ENCODE measurements around the gene PTPN6. TPM values are rescaled to one million over a fixed set of nuclear protein-coding genes. Genes with fewer than 3 reads are reported as not detected.

The PTPN6 gene
- total RNA-seq, 2 experiments from 2014 or later, result 79.0 to 83.5 TPM

- no peaks in the 10 kb centered on the region for H3K9me3 Mint-ChIP-seq
- no peaks in the 10 kb centered on the region for H3K27me3 Mint-ChIP-seq
- no peaks in the 10 kb centered on the region for H3K27me3 ChIP-seq (ENCODE audit: control insufficient read depth in 1 of 2, insufficient read depth in 2 of 2, low read length in 2 of 2)
- ATAC-seq (ENCODE audit: poor library complexity) (peak; percentile 41), DNase-seq (peak in 7 of 14 experiments; percentile 33 to 69 (median 54))
- ChIA-PET CTCF (interaction anchor here (0.6 to 4.0 kb wide), 7 partner anchors 10 to 160 kb away, joined by 3 to 26 read pairs (median 3); partner anchors contain the start of gene LPCAT3), POLR2A (interaction anchor here (0.7 to 6.4 kb wide), 8 partner anchors 9 to 181 kb away, joined by 3 to 76 read pairs (median 9); partner anchors contain the start of genes C12orf57, ENO2, PTPN6 and RNU7-1)
- peak within 1 kb of the TSS; percentile 79 to 82 for H3K27ac ChIP-seq (ENCODE audit: low read depth in 1 of 2, low read length in 2 of 2)
- H3K4me3 Mint-ChIP-seq, result peak within 1 kb of the TSS; percentile 95
- H3K36me3 ChIP-seq (ENCODE audit: insufficient read depth, low read length), result peaks cover 16% of the 10 kb centered on the region
- TF ChIP-seq, protein P1, sequence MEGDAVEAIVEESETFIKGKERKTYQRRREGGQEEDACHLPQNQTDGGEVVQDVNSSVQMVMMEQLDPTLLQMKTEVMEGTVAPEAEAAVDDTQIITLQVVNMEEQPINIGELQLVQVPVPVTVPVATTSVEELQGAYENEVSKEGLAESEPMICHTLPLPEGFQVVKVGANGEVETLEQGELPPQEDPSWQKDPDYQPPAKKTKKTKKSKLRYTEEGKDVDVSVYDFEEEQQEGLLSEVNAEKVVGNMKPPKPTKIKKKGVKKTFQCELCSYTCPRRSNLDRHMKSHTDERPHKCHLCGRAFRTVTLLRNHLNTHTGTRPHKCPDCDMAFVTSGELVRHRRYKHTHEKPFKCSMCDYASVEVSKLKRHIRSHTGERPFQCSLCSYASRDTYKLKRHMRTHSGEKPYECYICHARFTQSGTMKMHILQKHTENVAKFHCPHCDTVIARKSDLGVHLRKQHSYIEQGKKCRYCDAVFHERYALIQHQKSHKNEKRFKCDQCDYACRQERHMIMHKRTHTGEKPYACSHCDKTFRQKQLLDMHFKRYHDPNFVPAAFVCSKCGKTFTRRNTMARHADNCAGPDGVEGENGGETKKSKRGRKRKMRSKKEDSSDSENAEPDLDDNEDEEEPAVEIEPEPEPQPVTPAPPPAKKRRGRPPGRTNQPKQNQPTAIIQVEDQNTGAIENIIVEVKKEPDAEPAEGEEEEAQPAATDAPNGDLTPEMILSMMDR (IDR thresholded peaks at IDR 0.05), result no peak
- H3K4me1 ChIP-seq (ENCODE audit: insufficient read depth, low read length), result peaks cover 49% of the 10 kb centered on the region
- H3K27ac Mint-ChIP-seq, result peak within 1 kb of the TSS; percentile 87
- H3K36me3 Mint-ChIP-seq (ENCODE audit: low read depth), result peaks cover 15% of the 10 kb centered on the region
- H3K4me1 Mint-ChIP-seq (ENCODE audit: low read depth), result peaks cover 56% of the 10 kb centered on the region
- intact Hi-C loops (cut with DNase I, micrococcal nuclease), result no loop called here
- peak within 1 kb of the TSS; percentile 65 for H3K4me3 ChIP-seq (ENCODE audit: low read length)
- H3K9me3 ChIP-seq (ENCODE audit: control insufficient read depth in 1 of 2, insufficient read depth in 1 of 2, low read length in 2 of 2), result no peaks in the 10 kb centered on the region
Measured at GRCh38 chr12:6927379-6928021, 23.7 kb upstream of the PTPN6 start, which contains the start of gene ATN1. ATN1 (plus strand) TSS chr12:6927959; CDS start chr12:6934002, 6,043 bp downstream.

DNA sequence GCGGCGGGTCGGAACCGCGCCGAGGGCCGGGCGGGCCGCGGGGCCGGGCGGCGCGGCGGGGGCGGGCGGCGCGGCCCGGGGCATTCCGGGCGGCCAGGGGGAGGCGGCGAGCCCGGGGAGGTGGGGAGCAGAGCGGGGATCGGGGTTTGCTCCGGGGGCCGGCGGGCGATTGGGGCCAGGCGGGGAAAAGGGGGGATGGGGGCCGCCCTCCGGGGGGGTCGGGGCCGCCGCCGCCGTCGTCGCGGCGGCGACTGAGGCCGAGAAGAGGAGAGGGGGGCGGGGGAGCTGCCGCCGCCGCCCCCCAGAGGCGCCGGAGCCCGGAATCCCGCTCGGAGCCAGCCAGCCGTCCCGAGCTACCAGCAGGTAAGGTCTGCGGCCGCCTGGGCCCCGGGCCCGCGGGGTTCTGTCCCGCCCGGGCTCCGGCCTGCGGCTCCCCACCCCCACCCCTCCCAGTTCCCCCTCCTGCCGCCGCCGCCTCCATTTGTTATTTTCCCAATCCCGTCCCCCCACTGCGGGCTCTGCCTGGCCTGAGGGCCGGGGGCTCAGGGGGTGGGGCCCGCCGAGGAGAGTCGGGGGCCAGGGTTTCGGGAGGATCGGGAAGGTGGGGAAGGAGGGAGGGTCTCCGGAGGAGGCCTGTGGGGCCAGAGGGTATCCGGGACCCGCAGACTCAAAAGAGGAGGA, 23.0 kb upstream of the PTPN6 start:
- Mint-ChIP-seq H3K27ac (peak overlapping the region; percentile 87), H3K36me3 (ENCODE audit: low read depth) (peaks cover 15% of the 10 kb centered on the region), H3K4me3 (peak overlapping the region; percentile 90), H3K9me3 (no peaks in the 10 kb centered on the region), H3K27me3 (no peaks in the 10 kb centered on the region), H3K4me1 (ENCODE audit: low read depth) (peaks cover 63% of the 10 kb centered on the region)
- Histone ChIP-seq H3K4me1 (ENCODE audit: insufficient read depth, low read length) (peaks cover 54% of the 10 kb centered on the region), H3K9me3 (ENCODE audit: control insufficient read depth in 1 of 2, insufficient read depth in 1 of 2, low read length in 2 of 2) (no peaks in the 10 kb centered on the region), H3K4me3 (ENCODE audit: low read length) (peak overlapping the region; percentile 65), H3K27ac (ENCODE audit: low read depth in 1 of 2, low read length in 2 of 2) (peak overlapping the region; percentile 79 to 82), H3K36me3 (ENCODE audit: insufficient read depth, low read length) (peaks cover 10% of the 10 kb centered on the region), H3K27me3 (ENCODE audit: control insufficient read depth in 1 of 2, insufficient read depth in 2 of 2, low read length in 2 of 2) (no peaks in the 10 kb centered on the region)
- POLR2A ChIA-PET, result interaction anchor here (1.0 to 6.4 kb wide), 6 partner anchors 8 to 55 kb away, joined by 3 to 76 read pairs (median 12); partner anchors contain the start of genes C12orf57, ENO2, PTPN6 and RNU7-1
- ATAC-seq (ENCODE audit: poor library complexity), result peak; percentile 9
- CTCF ChIA-PET, result interaction anchor here (0.6 to 4.0 kb wide), 3 partner anchors 9 to 75 kb away, joined by 3 to 26 read pairs (median 6); partner anchors contain the start of gene SPSB2
- DNase-seq, result peak in 1 of 14 experiments; percentile 32
- intact Hi-C loops (cut with DNase I, micrococcal nuclease), result no loop called here
- TF ChIP-seq, protein P1 (IDR thresholded peaks at IDR 0.05), result no peak

GRCh38 chr12:6928703-6929407, 22.3 kb upstream of the PTPN6 start:
- CTCF ChIA-PET, result interaction anchor here (0.7 to 4.0 kb wide), 4 partner anchors 8 to 59 kb away, joined by 3 to 26 read pairs (median 4); partner anchors contain the start of gene SPSB2
- Mint-ChIP-seq H3K9me3 (no peaks in the 10 kb centered on the region), H3K4me3 (peak overlapping the region; percentile 90), H3K27ac (peak overlapping the region; percentile 87), H3K27me3 (no peaks in the 10 kb centered on the region), H3K36me3 (ENCODE audit: low read depth) (peaks cover 15% of the 10 kb centered on the region), H3K4me1 (ENCODE audit: low read depth) (peaks cover 69% of the 10 kb centered on the region)
- ATAC-seq (ENCODE audit: poor library complexity) (no peak), DNase-seq (peak in 2 of 14 experiments; percentile 32 to 42)
- intact Hi-C loops (cut with DNase I, micrococcal nuclease), result no loop called here
- Histone ChIP-seq H3K9me3 (ENCODE audit: control insufficient read depth in 1 of 2, insufficient read depth in 1 of 2, low read length in 2 of 2) (no peaks in the 10 kb centered on the region), H3K4me1 (ENCODE audit: insufficient read depth, low read length) (peaks cover 59% of the 10 kb centered on the region), H3K27ac (ENCODE audit: low read depth in 1 of 2, low read length in 2 of 2) (peak overlapping the region; percentile 79 to 82), H3K4me3 (ENCODE audit: low read length) (peak overlapping the region; percentile 65), H3K27me3 (ENCODE audit: control insufficient read depth in 1 of 2, insufficient read depth in 2 of 2, low read length in 2 of 2) (no peaks in the 10 kb centered on the region), H3K36me3 (ENCODE audit: insufficient read depth, low read length) (peaks cover 3% of the 10 kb centered on the region)
- TF ChIP-seq, protein P1 (IDR thresholded peaks at IDR 0.05), result no peak
- POLR2A ChIA-PET, result interaction anchor here (1.0 to 6.4 kb wide), 8 partner anchors 8 to 77 kb away, joined by 3 to 76 read pairs (median 8); partner anchors contain the start of genes C12orf57, CDCA3, ENO2 and PTPN6

Measured in CD4-positive, alpha-beta T cell (primary cell).